ENCODE measurements around the gene HSPA14. TPM values are rescaled to one million over a fixed set of nuclear protein-coding genes. Genes with fewer than 3 reads are reported as not detected.

HSPA14 gene
- total and polyA plus RNA-seq, 2 donors (not counting 1 experiment from before 2014, with no cell fraction given), result 7.4 to 14.3 TPM

DNA sequence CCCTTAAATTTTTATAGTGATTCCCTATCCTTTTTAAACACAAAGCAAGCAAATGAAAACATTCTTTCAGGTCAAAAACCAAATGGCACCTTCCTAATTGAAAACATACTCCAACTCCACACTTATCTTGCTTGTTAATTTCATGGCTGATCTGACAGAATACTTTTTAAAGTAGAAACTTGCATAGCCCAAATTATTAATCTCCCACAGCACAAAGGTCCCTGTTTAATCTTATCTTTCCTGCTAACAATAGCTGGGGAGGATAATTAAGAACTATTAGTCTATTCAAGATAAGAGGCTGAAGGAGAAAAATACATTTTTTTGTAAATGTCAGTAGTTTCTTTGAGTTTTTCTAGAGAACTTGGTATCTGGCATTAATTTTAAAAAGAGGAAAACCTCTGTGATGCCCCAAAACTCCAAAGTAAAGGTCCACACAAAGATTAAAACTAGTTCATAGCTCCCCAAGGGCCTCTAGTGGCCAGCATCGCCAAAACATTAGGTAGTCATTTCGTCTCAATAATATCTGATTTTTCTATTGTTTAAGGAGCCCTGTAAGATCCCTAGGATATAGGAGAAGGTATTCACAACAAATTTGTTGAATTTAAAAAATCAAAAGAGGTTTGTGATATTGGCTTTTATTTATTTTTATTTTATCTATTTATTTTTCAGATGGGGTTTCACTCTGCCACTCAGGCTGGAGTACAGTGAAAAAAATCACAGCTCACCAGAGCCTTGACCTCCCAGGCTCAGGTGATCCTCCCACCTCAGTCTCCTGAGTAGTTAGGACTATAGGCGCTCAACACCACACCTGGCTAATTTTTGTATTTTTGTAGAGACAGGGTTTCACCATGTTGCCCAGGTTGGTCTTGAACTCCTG lies 15.0 kb upstream of the HSPA14 start:
- Histone ChIP-seq H3K27me3 (ENCODE audit: control insufficient read depth, insufficient read depth, low read length) (no peaks in the 10 kb centered on the region), H3K4me1 (ENCODE audit: control insufficient read depth, extremely low read depth, insufficient read depth, low read length) (peaks cover 2% of the 10 kb centered on the region), H3K36me3 (ENCODE audit: control insufficient read depth, insufficient read depth, low read length) (no peaks in the 10 kb centered on the region), H2AFZ (ENCODE audit: low read length) (no peak overlapping the region), H4K20me1 (ENCODE audit: control insufficient read depth, extremely low read depth, insufficient read depth, low read length) (no peaks in the 10 kb centered on the region), H3K9ac (ENCODE audit: insufficient read depth, low read length) (no peak overlapping the region), H3K9me3 (ENCODE audit: control insufficient read depth, insufficient read depth, low read depth, low read length) (no peaks in the 10 kb centered on the region), H3K27ac (ENCODE audit: insufficient read depth, low read length) (no peak overlapping the region), H3K4me2 (ENCODE audit: extremely low read depth, insufficient read depth, low read length) (no peak overlapping the region), H3K4me3 (replicated peaks in 1 of 4; ENCODE audit: control extremely low read depth in 1 of 4, insufficient read depth in 1 of 4, low read depth in 3 of 4, low read length in 4 of 4) (no peak overlapping the region), H3K79me2 (ENCODE audit: control insufficient read depth, insufficient read depth, low read length) (no peaks in the 10 kb centered on the region)
- peak; percentile 28 to 70 for DNase-seq (ENCODE audit: low read depth in 2 of 2)
- TF ChIP-seq EZH2 (IDR thresholded peaks at IDR 0.05; ENCODE audit: low read length, missing control alignments), result no peak
- TF ChIP-seq, protein P1, sequence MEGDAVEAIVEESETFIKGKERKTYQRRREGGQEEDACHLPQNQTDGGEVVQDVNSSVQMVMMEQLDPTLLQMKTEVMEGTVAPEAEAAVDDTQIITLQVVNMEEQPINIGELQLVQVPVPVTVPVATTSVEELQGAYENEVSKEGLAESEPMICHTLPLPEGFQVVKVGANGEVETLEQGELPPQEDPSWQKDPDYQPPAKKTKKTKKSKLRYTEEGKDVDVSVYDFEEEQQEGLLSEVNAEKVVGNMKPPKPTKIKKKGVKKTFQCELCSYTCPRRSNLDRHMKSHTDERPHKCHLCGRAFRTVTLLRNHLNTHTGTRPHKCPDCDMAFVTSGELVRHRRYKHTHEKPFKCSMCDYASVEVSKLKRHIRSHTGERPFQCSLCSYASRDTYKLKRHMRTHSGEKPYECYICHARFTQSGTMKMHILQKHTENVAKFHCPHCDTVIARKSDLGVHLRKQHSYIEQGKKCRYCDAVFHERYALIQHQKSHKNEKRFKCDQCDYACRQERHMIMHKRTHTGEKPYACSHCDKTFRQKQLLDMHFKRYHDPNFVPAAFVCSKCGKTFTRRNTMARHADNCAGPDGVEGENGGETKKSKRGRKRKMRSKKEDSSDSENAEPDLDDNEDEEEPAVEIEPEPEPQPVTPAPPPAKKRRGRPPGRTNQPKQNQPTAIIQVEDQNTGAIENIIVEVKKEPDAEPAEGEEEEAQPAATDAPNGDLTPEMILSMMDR (conservative IDR thresholded peaks at IDR 0.05 in 1 of 2, IDR thresholded peaks at IDR 0.05 in 1 of 2; ENCODE audit: low read depth in 1 of 2, low read length in 2 of 2), result peak; percentile 81 to 82

DNA sequence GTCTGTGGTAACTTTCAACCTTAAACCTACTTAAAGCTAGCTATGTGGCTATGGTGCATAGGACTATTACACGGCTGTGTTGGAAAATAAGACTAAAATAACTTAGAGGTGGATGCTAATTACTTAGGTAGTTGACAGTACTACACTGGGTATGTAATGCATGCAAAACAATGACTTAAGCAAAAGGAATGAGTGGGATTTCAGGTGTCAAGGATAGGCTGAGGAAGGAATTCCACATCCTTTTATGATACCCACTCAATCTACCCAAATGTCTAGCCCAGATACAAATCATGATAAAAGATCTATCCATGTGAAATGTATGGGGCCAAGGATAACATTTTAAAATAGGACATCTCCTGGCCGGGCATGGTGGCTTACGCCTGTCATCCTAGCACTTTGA lies 14.1 kb upstream of the HSPA14 start:
- H3K79me2 ChIP-seq (ENCODE audit: control insufficient read depth, insufficient read depth, low read length), result no peaks in the 10 kb centered on the region
- peaks cover 2% of the 10 kb centered on the region for H3K4me1 ChIP-seq (ENCODE audit: control insufficient read depth, extremely low read depth, insufficient read depth, low read length)
- no peaks in the 10 kb centered on the region for H4K20me1 ChIP-seq (ENCODE audit: control insufficient read depth, extremely low read depth, insufficient read depth, low read length)
- H3K9me3 ChIP-seq (ENCODE audit: control insufficient read depth, insufficient read depth, low read depth, low read length), result no peaks in the 10 kb centered on the region
- no peaks in the 10 kb centered on the region for H3K27me3 ChIP-seq (ENCODE audit: control insufficient read depth, insufficient read depth, low read length)
- no peak overlapping the region for H3K4me3 ChIP-seq (replicated peaks in 1 of 4; ENCODE audit: control extremely low read depth in 1 of 4, insufficient read depth in 1 of 4, low read depth in 3 of 4, low read length in 4 of 4)
- DNase-seq (ENCODE audit: low read depth in 2 of 2), result no peak
- no peaks in the 10 kb centered on the region for H3K36me3 ChIP-seq (ENCODE audit: control insufficient read depth, insufficient read depth, low read length)
- H3K4me2 ChIP-seq (ENCODE audit: extremely low read depth, insufficient read depth, low read length), result no peak overlapping the region
- H3K27ac ChIP-seq (ENCODE audit: insufficient read depth, low read length), result no peak overlapping the region
- TF ChIP-seq EZH2 (IDR thresholded peaks at IDR 0.05; ENCODE audit: low read length, missing control alignments), result no peak
- TF ChIP-seq, protein P1 (conservative IDR thresholded peaks at IDR 0.05 in 1 of 2, IDR thresholded peaks at IDR 0.05 in 1 of 2; ENCODE audit: low read depth in 1 of 2, low read length in 2 of 2), result no peak
- H2AFZ ChIP-seq (ENCODE audit: low read length), result no peak overlapping the region
- H3K9ac ChIP-seq (ENCODE audit: insufficient read depth, low read length), result no peak overlapping the region

DNA sequence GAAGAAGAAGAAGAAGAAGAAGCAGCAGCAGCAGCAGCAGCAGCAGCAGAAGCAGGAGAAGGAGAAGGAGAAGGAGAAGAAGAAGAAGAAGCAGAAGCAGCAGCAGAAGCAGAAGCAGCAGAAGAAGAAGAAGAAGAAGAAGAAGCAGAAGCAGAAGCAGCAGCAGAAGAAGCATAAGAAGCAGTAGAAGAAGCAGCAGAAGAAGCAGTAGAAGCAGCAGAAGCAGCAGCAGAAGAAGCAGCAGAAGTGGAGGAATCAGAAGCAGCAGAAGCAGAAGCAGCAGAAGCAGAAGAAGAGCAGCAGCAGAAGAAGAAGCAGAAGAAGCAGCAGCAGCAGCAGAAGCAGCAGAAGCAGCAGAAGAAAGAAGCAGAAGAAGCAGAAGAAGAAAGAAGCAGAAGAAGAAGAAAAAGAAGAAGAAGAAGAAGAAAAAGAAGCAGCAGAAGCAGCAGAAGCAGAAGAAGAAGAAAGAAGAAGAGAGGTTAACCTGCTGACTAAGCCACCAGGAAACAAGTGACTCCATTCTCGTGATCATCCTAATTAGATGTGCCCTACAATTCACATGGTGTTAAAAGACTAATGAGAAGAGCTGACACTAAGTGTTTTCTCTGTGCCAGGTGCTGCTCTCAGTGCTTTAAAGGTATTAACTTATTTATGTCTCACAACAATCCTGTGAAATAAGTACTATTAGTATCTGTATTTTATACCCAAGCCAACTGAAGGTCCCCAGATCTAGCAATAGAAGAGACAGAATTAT lies 11.9 kb upstream of the HSPA14 start:
- Histone ChIP-seq H3K4me1 (ENCODE audit: control insufficient read depth, extremely low read depth, insufficient read depth, low read length) (no peaks in the 10 kb centered on the region), H3K4me3 (replicated peaks in 1 of 4; ENCODE audit: control extremely low read depth in 1 of 4, insufficient read depth in 1 of 4, low read depth in 3 of 4, low read length in 4 of 4) (no peak overlapping the region), H2AFZ (ENCODE audit: low read length) (no peak overlapping the region), H3K79me2 (ENCODE audit: control insufficient read depth, insufficient read depth, low read length) (no peaks in the 10 kb centered on the region), H3K27ac (ENCODE audit: insufficient read depth, low read length) (no peak overlapping the region), H3K9me3 (ENCODE audit: control insufficient read depth, insufficient read depth, low read depth, low read length) (no peaks in the 10 kb centered on the region), H3K9ac (ENCODE audit: insufficient read depth, low read length) (no peak overlapping the region), H4K20me1 (ENCODE audit: control insufficient read depth, extremely low read depth, insufficient read depth, low read length) (no peaks in the 10 kb centered on the region), H3K36me3 (ENCODE audit: control insufficient read depth, insufficient read depth, low read length) (no peaks in the 10 kb centered on the region), H3K27me3 (ENCODE audit: control insufficient read depth, insufficient read depth, low read length) (no peaks in the 10 kb centered on the region), H3K4me2 (ENCODE audit: extremely low read depth, insufficient read depth, low read length) (no peak overlapping the region)
- TF ChIP-seq, protein P1 (conservative IDR thresholded peaks at IDR 0.05 in 1 of 2, IDR thresholded peaks at IDR 0.05 in 1 of 2; ENCODE audit: low read depth in 1 of 2, low read length in 2 of 2), result no peak
- TF ChIP-seq EZH2 (IDR thresholded peaks at IDR 0.05; ENCODE audit: low read length, missing control alignments), result no peak
- DNase-seq (ENCODE audit: low read depth in 2 of 2), result no peak
